ENCODE measurements around the gene BRINP3. TPM values are rescaled to one million over a fixed set of nuclear protein-coding genes. Genes with fewer than 3 reads are reported as not detected.

BRINP3 gene
- total and polyA plus RNA-seq, 2 experiments from 2014 or later = not detected

- no peak overlapping the region for H3K4me3 ChIP-seq
- H3K9me2 ChIP-seq (ENCODE audit: insufficient read depth) = 0 out of 2 replicates have a peak, but pooled peaks cover 5% of the 10 kb centered on the region
- Mint-ChIP-seq H3K9me3 (peaks cover 2% of the 10 kb centered on the region; the same call in 1 of the 3 replicates), H3K4me1 (peaks cover 3% of the 10 kb centered on the region; the same call in 2 of the 3 replicates), H3K4me3 (no peak overlapping the region), H3K27me3 (ENCODE audit: insufficient read depth, low read depth, poor library complexity) (no peaks in the 10 kb centered on the region), H3K27ac (no peak overlapping the region), H3K36me3 (ENCODE audit: low read depth) (no peaks in the 10 kb centered on the region)
- H3K4me2 ChIP-seq = no peak overlapping the region
- no peak overlapping the region for H3K27ac ChIP-seq (ENCODE audit: low read depth)
- H3K4me1 ChIP-seq (ENCODE audit: insufficient read depth) = no peaks in the 10 kb centered on the region
- no peaks in the 10 kb centered on the region for H3K79me2 ChIP-seq (replicated peaks; ENCODE audit: insufficient read depth)
- no peaks in the 10 kb centered on the region for H4K20me1 ChIP-seq (replicated peaks; ENCODE audit: insufficient read depth)
- no peaks in the 10 kb centered on the region for H3F3A ChIP-seq (replicated peaks; ENCODE audit: low read depth)
- ATAC-seq (no peak), DNase-seq (ENCODE audit: low spot score) (no peak)
- H3K27me3 ChIP-seq (ENCODE audit: insufficient read depth) = no peaks in the 10 kb centered on the region
- H3K36me3 ChIP-seq (ENCODE audit: insufficient read depth) = no peaks in the 10 kb centered on the region
- TF ChIP-seq ZNF331 (CRISPR knock-in tag; IDR thresholded peaks at IDR 0.05; ENCODE audit: low read depth) (no peak), CREB1 (CRISPR knock-in tag; IDR thresholded peaks at IDR 0.05; ENCODE audit: low read depth) (no peak), POLR2AphosphoS5 (IDR thresholded peaks at IDR 0.05; ENCODE audit: low read depth) (no peak), EZH2phosphoT487 (IDR thresholded peaks at IDR 0.05; ENCODE audit: unreplicated experiment) (no peak), ETS1 (IDR thresholded peaks at IDR 0.05) (no peak), ZNF462 (CRISPR knock-in tag; IDR thresholded peaks at IDR 0.05) (no peak), JUNB (IDR thresholded peaks at IDR 0.05; ENCODE audit: unreplicated experiment) (no peak)
- no peak overlapping the region for H2AFZ ChIP-seq
Observed at GRCh38 chr1:190159146-190159545, 318.5 kb downstream of the BRINP3 start.
